RWPE2 (cell line): Measurements from ENCODE around the gene KCNN3.

Source experiments
- ATAC-seq: fragments of 200-7000 bp; cut with Tn5 transposase; 3 replicates; pipeline ENCODE4 v1.9.1; 2021; ENCODE audit warnings: low read depth
- DNase-seq: peaks from one replicate; pipeline ENCODE4 v3.0.0-alpha.2; 2020; ENCODE audit warnings: low spot score
- H3K27ac ChIP-seq: fragments of 450-650 bp; 2 replicates; pipeline ENCODE4 v1.5.1; 2017; ENCODE audit warnings: mild to moderate bottlenecking; ENCODE audit not compliant: poor library complexity, severe bottlenecking
- H3K27me3 ChIP-seq: fragments of 250-450 bp; sonication (Bioruptor Pico); 2 replicates; pipeline ENCODE4 v1.5.1; 2021; ENCODE audit warnings: mild to moderate bottlenecking, moderate library complexity; ENCODE audit not compliant: insufficient read depth, poor library complexity, severe bottlenecking
- H3K36me3 ChIP-seq: fragments of 250-450 bp; sonication (Bioruptor Pico); 2 replicates; pipeline ENCODE4 v1.5.1; 2020; ENCODE audit warnings: low read depth, mild to moderate bottlenecking, moderate library complexity
- H3K4me1 ChIP-seq: fragments of 250-450 bp; sonication (Bioruptor Pico); 2 replicates; pipeline ENCODE4 v1.5.1; 2021; ENCODE audit warnings: mild to moderate bottlenecking, moderate library complexity; ENCODE audit not compliant: insufficient read depth, poor library complexity, severe bottlenecking
- H3K4me3 ChIP-seq: fragments of 250-450 bp; sonication (Bioruptor Pico); 2 replicates; pipeline ENCODE4 v1.5.1; 2021; ENCODE audit warnings: mild to moderate bottlenecking, moderate library complexity; ENCODE audit not compliant: severe bottlenecking
- H3K9me3 ChIP-seq: fragments of 250-450 bp; sonication (Bioruptor Pico); 2 replicates; pipeline ENCODE4 v1.5.1; 2021; ENCODE audit warnings: mild to moderate bottlenecking, moderate library complexity; ENCODE audit not compliant: severe bottlenecking
- CTCF ChIP-seq: fragments of 450-650 bp; IDR thresholded peaks from one replicate; pipeline ENCODE4 v1.5.1; 2017; ENCODE audit warnings: mild to moderate bottlenecking, moderate library complexity; ENCODE audit not compliant: poor library complexity, severe bottlenecking

The KCNN3 gene

GRCh38 chr1:154725865-154726264 is 144.2 kb downstream of the KCNN3 start:
- ATAC-seq (no peak), DNase-seq (no peak)
- no peak overlapping the region for H3K27ac ChIP-seq
- H3K4me3 ChIP-seq = no peak overlapping the region
- no peaks in the 10 kb centered on the region for H3K9me3 ChIP-seq
- H3K4me1 ChIP-seq = peaks cover 9% of the 10 kb centered on the region
- no peak for TF ChIP-seq CTCF
- no peaks in the 10 kb centered on the region for H3K27me3 ChIP-seq
- H3K36me3 ChIP-seq = no peaks in the 10 kb centered on the region

DNA sequence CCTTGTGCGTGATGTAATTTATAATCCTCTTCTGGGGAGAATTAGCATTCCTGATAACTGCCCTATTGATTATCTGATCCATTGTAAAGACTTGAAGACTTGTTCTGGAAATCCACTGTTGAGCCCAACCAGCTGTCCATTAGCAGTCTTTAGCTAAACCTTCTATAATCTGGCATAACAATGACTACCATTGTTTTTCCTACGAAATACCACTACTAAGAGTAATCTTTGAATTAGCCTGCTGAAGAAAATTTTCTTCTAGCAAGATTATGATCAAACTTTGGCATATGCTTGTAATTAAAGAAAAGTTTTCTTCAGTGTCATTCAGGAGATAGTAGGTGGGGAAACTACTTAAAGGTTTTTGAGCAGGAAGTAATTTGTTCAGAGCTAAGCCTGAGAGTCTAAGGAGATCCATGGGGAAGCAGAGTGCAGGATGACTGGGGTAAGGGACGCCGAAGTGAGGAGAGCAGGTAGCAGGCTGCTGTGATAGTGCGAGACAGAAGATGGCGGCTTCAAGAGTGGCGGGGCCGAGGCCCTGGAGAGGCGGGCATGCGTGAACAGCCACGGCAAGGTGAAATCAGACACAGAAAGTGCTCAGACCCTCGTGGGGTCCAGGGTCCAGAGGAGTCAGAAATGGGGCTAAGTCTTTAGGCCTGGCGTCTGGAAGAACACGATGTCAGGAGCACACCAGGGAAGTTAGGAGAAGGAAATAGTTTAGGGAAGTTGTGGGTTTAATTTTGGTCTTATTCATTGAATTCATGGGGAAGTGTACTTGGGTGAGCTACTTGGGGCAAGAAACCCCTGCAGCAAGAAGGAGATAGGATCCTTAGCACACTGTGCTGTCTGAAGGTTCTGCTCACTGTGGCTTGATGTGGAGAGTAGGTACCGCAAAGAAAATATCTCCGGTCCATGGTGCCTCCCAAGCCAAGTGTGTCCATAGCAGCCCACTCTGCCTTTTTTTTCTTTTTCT is 149.5 kb downstream of the KCNN3 start:
- ATAC-seq (no peak), DNase-seq (no peak)
- no peak for TF ChIP-seq CTCF
- Histone ChIP-seq H3K9me3 (no peaks in the 10 kb centered on the region), H3K27ac (no peak overlapping the region), H3K36me3 (no peaks in the 10 kb centered on the region), H3K4me3 (no peak overlapping the region), H3K4me1 (no peaks in the 10 kb centered on the region), H3K27me3 (no peaks in the 10 kb centered on the region)

DNA sequence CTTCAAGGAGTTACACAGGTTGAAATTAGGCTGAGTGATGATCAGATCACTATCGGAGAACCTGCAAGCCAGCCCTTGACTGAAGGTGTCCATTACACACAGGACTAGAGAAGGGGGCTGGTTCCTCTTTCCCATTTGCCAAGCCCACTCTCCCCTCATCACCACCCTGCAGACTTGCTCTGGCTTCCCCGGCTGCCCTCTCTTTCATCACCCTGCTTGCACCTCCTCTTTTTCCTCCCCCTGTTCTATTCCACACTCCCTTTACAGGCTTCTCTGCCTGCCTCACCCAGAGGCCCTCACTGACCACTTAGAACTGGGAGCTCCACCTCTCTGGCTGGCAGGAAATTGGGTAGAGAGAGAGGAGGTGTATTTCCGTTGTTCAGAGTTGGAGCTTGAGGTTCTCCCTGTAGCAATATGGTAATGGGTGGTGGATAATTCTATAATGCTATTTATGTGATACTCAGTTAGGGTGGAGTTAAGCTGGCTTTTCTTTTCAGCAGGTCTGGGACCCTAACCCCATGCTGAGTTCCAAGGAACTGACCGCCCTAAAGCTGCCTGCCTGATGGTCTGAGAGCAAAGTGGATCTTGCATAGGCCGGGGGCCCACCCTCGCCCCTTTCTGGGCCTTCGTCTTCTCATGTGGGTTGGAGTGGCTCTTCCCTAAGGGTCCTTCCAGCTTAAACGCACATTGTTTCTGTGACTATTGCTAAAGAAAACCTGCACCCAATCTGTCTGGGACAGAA is 150.3 kb downstream of the KCNN3 start:
- Histone ChIP-seq H3K36me3 (no peaks in the 10 kb centered on the region), H3K4me1 (no peaks in the 10 kb centered on the region), H3K27ac (no peak overlapping the region), H3K4me3 (no peak overlapping the region), H3K27me3 (no peaks in the 10 kb centered on the region), H3K9me3 (no peaks in the 10 kb centered on the region)
- TF ChIP-seq CTCF = no peak
- DNase-seq = no peak
- ATAC-seq = no peak

DNA sequence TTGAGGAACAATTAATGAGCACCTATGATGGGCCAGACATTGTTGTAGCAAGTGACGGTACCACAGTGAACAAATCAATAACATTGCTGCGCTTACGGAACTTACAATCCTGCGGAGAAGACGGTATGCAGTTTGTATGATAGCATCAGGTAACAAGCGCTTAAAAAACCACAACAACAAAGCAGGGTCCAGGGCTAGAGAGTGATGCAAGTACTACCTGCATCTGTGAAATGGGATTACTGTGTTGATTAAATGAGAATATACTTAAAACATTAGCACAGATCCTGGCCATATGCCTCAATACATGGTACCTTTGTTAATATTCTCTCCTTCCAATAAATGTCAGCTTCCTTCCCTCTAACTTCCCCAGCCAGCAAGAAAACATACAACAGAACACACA is 151.5 kb downstream of the KCNN3 start:
- H3K27ac ChIP-seq = no peak overlapping the region
- no peaks in the 10 kb centered on the region for H3K9me3 ChIP-seq
- H3K4me1 ChIP-seq = no peaks in the 10 kb centered on the region
- H3K36me3 ChIP-seq = no peaks in the 10 kb centered on the region
- H3K27me3 ChIP-seq = no peaks in the 10 kb centered on the region
- DNase-seq (no peak), ATAC-seq (no peak)
- H3K4me3 ChIP-seq = no peak overlapping the region
- no peak for TF ChIP-seq CTCF
